HG03064 (cell line): Measurements from ENCODE around the gene CMSS1.
"Not testable (repeated sequence)": the region's sequence is repeated elsewhere in the genome, so short reads cannot be mapped to it uniquely, and the experiment has no call there.

Source experiments
- ATAC-seq: cut with Tn5 transposase; IDR thresholded peaks from one replicate; pipeline ENCODE4 v1.9.1; 2021; ENCODE audit warnings: low read depth; ENCODE audit not compliant: unreplicated experiment

CMSS1 gene

DNA sequence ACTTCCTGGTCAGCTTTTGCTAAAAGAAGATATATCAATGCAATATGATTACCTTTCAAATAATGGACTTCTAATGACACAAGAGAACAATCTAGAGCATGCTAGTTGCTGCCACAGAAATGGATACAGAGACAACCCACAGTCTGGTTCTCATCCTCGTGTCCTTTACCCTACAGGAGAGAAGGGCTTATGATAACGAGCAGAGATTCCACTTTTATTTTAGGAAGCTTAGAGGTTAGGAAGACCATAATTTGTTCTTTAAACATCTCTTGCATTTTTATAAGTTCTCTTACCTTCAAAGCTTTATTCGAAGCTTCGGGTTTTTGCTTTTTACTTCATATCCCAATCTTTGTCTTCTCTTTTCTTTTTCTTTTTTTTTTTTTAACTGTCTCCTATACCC is 257.5 kb downstream of the CMSS1 start:
- no peak for ATAC-seq

- ATAC-seq: no peak
Measured at GRCh38 chr3:100075851-100076730, 258.4 kb downstream of the CMSS1 start.

GRCh38 chr3:100076731-100077529 is 259.3 kb downstream of the CMSS1 start:
- ATAC-seq: no peak

- no peak for ATAC-seq
Measured at GRCh38 chr3:100079328-100079727, 261.7 kb downstream of the CMSS1 start.

DNA sequence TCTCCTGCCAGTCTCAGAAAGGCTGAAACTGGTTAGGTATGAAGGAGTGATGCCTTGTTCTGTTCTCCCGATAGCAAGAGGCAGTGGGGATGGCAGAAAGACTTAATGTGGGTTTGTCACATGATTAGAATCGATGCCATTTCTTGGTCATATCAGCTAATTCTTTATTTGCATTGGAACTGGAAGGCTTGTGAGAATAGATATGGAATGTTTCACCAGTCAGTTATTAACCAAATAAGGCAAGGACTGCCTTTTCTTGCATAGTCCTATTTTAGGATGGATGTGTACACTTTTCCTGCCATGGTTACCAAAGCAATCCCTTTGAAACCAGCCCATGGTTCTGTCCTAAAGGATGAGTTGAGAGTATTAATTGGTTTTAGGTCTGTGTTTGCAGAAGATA is 262.9 kb downstream of the CMSS1 start:
- no peak for ATAC-seq

DNA sequence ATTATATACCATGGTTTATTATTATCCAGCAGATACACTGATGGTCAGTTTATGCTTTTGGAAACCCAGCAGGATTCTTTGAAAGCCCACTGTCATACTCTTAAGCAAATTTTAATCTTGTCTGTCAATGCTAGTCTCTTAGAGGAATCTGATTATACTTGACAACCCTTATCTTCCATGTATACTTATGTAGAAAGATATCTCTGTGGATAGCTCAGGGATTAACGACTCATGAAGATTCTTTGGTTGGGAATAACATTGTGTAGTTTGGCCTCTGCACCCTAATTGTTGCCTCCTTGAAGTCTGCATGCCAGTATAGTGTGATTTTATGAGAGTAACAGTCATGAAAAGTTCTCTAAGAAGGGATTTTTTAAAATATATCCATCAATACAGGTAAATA is 263.6 kb downstream of the CMSS1 start:
- ATAC-seq: no peak

- no peak for ATAC-seq
Measured at GRCh38 chr3:100081986-100082692, 264.5 kb downstream of the CMSS1 start.

DNA sequence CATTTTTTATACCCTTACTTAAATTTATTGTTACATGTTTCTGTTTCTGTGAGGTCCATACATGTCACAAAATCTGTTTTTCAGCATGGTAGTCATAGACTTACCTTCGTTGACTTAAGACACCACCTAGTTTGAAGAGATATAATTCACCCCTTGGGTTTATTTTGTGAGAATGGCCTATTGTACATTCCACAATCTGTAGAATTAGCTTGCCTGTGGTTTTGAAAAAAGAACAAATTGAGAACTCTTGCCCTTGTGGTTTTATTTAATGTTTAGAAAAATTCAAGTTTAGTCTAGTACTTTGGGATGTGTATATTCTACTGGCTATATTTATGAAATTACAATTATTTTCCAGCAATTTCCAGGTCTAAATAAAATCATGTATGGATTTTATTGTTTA is 265.1 kb downstream of the CMSS1 start:
- ATAC-seq: no peak

DNA sequence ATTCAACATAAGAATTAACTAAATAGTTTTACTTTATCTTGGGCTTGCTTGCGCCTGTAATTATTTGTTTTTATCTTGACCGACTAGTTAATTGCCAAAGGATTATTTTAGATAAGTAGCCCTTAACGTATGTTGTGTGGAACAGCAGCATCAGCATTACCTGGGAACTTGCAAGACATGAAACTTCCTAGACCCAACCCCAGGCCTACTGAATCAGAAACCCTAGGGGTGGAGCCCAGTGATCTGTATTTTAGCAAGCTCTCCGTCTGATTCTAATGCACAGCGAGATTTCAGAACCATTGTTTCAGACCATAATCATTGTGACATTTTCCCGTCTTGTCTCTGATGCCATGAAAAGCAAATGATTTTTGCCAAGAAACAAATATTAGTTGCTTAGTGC is 265.5 kb downstream of the CMSS1 start:
- ATAC-seq: no peak

- no peak for ATAC-seq
Measured at GRCh38 chr3:100084100-100084806, 266.6 kb downstream of the CMSS1 start.

DNA sequence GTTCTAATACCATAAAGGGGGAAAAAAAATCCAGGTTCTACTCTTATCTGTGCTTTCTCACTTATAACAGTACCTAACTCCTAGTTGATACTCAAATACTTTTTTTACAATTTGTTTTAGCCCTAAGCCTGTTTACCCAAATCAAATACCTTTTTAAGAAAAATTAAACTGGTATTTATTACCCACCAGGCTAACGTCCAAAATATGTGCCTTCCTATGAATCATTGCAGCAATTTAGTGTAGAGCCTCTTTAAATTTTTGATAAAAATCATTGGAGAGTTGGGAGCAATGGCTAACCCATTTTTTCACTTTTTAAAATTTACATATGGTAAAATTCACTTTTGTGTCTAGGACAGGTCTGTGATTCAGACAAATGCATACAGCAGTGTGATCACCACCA is 268.7 kb downstream of the CMSS1 start:
- ATAC-seq: no peak

GRCh38 chr3:100087198-100087597 is 269.5 kb downstream of the CMSS1 start:
- peak; percentile 93 for ATAC-seq

DNA sequence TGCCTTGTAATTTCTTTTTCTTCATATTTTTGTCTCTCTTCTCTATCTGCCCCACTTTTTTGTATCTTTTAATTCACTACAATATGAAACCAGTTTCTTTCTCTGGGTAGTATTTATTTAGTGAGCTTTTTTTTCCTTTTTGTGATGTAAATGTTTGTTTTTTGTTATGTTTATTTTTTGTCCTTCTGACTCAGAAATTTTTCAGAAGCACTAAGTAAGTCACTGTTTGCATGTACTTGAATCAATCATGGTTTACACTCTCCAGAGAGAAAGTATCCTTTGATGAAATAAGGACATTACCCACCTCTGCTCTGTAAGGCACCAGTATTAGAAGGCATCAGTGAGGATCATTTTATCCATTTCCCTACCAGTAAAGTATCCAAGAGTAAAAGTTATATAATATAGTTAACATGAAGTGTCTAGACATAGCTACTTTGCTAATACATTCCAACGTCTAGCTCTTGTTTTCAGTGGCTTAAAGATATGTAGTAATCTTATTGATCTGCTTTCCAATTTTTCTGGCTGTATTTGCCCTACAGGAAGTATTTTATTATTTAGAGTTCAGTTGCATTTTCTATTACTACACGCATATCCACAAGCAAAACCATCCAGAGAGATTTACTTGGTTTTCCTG is 271.2 kb downstream of the CMSS1 start:
- ATAC-seq: no peak

DNA sequence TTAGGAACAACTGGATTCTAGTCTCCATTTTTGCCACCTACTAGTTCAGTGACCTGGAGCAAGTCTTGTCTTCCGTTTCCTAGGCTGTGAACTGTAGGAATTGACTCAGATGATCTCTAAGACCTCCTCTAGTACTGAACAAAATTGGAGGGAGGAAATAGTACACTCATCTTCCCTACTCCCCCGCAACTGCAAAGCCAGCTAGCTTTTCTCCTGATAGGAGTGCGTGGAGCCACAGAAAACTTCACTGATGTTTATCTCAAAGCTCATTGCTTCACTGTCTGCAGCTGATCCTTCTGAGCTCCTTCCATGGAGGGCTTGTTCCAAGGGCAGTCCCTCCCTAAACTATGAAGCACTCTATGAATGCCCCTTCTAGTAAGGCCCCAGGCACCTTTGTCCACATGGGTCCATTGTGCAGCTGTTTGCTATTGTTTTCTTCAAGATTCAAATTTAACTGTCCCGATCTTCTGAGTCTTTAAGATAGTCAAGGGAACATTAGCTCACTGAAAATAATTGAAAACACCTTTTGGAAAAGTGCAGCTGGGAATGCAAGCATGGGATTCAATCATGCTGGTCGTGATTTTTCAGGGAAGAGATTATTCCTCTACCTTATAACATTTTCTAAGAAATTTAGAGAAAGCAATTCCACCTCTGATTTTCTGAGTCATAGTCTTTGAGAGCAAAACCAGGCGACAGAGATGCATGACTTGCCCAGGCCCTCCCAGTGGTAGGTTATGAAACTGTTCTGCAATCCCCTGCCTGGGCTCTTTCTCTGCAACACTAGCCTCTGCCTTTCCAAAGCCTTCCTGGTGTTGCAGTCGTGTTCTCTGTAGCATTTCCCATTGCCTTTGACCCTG is 272.4 kb downstream of the CMSS1 start:
- ATAC-seq: no peak

DNA sequence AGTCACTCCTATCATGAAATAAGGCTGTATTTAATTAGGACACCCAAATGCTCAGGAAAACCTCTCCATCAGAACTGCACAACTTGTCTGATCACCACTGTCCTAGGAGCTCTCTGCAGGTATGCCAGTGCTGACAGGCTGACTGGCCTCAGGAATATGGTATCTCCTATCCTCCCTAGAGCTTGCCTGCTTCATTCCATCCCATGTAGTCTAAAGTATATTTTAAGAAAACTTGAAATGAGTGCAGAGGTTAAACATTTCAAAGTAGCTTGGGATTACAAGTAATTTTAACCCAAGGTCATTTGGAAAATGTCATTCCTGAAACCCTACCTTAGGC is 273.0 kb downstream of the CMSS1 start:
- ATAC-seq: no peak

GRCh38 chr3:100093831-100094230 is 276.2 kb downstream of the CMSS1 start:
- no peak for ATAC-seq

DNA sequence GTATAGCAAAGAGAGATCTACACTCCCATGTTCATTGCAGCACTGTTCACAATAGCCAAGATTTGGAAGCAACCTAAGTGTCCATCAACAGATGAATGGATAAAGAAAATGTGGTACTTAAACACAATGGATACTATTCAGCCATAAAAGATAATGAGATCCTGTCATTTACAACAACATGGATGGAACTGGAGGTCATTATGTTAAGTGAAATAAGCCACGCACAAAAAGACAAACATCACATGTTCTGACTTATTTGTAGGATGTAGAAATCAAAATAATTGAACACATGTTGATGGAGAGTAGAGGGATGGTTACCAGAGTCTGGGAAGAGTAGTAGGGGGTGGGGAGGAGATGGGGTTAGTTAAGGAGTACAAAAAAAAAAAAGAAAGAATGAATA is 278.6 kb downstream of the CMSS1 start:
- not testable (repeated sequence) for ATAC-seq

DNA sequence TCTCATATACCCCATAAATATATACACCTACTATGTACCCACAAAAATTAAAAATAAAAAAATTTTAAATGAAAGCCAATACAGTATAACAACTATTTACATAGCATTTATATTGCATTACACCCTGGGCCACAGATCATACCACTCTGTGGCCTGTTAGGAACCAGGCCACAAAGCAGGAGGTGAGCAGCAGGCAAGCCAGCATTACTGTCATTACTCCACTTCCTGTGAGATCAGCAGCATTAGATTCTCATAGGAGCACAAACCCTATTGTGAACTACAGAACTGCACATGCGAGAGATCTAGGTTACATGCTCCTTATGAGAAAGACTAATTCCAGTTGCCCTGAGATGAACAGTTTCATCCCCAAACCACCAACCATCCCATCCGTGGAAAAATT is 279.2 kb downstream of the CMSS1 start:
- no peak for ATAC-seq
